Activated naive CD4-positive, alpha-beta T cell treated with anti-CD3 and anti-CD28 coated beads for 36 hours (primary cell): ENCODE data around the gene TARM1. TPM values are rescaled to one million over a fixed set of nuclear protein-coding genes. Genes with fewer than 3 reads are reported as not detected.

Source experiments
- CTCF ChIA-PET: fragments of 350-600 bp; sonication (Branson Sonifier 250); formaldehyde crosslinking; loops from one replicate; lab custom pipeline; 2021; ENCODE audit warnings: antibody characterized with exemption; lab: Charles Lee
- DNase-seq: peaks from one replicate; pipeline ENCODE4 v3.0.0-alpha.2; 2020
- H3K27ac Mint-ChIP-seq: one replicate; pipeline ENCODE4 v1.8.0; 2021; ENCODE audit warnings: mild to moderate bottlenecking, mixed read lengths
- H3K27me3 Mint-ChIP-seq: one replicate; pipeline ENCODE4 v1.8.0; 2021; ENCODE audit warnings: low read depth, mixed read lengths
- H3K36me3 Mint-ChIP-seq: one replicate; pipeline ENCODE4 v1.8.0; 2021; ENCODE audit warnings: low read depth, mixed read lengths
- H3K4me1 Mint-ChIP-seq: one replicate; pipeline ENCODE4 v1.8.0; 2021; ENCODE audit warnings: low read depth, mixed read lengths
- H3K4me3 Mint-ChIP-seq: one replicate; pipeline ENCODE4 v1.8.0; 2021; ENCODE audit warnings: mild to moderate bottlenecking, moderate library complexity, mixed read lengths
- H3K9me3 Mint-ChIP-seq: one replicate; pipeline ENCODE4 v1.8.0; 2021; ENCODE audit warnings: mixed read lengths
- intact Hi-C: fragments of 100-400 bp; cut with micrococcal nuclease; formaldehyde crosslinking; loops from one replicate; pipeline ENCODE4 v1.15.1; 2023
- total RNA-seq, 2 experiments: library from RNA; stranded (reverse); gene quantifications; one replicate each; pipeline ENCODE4 v1.2.3, GENCODE V29; 2021

Gene TARM1
- total RNA-seq, 2 experiments from 2014 or later: not detected

- intact Hi-C loops: loop anchor here (5.0 kb wide), 1 partner anchor 825 kb away; no protein-coding TSS in a partner anchor
- DNase-seq: no peak
- peaks cover 39% of the 10 kb centered on the region for H3K27me3 Mint-ChIP-seq
- no peak overlapping the region for H3K4me3 Mint-ChIP-seq
- H3K36me3 Mint-ChIP-seq: no peaks in the 10 kb centered on the region
- H3K4me1 Mint-ChIP-seq: peaks cover 2% of the 10 kb centered on the region
- no peak overlapping the region for H3K27ac Mint-ChIP-seq
- CTCF ChIA-PET: no interaction called here
- H3K9me3 Mint-ChIP-seq: no peaks in the 10 kb centered on the region
Measured at GRCh38 chr19:54021932-54022331, 59.2 kb downstream of the TARM1 start.

GRCh38 chr19:54021363-54021762 lies 59.8 kb downstream of the TARM1 start:
- DNase-seq: no peak
- Mint-ChIP-seq H3K4me3 (no peak overlapping the region), H3K36me3 (no peaks in the 10 kb centered on the region), H3K27me3 (peaks cover 38% of the 10 kb centered on the region), H3K4me1 (peaks cover 2% of the 10 kb centered on the region), H3K27ac (no peak overlapping the region), H3K9me3 (no peaks in the 10 kb centered on the region)
- intact Hi-C loops: loop anchor here (5.0 kb wide), 1 partner anchor 824 kb away; no protein-coding TSS in a partner anchor
- CTCF ChIA-PET: interaction anchor here (0.7 kb wide), 1 partner anchor 70 kb away, joined by 3 read pairs; no protein-coding TSS in a partner anchor

Other genes starting within 250 kb of the TARM1 start
- 10 to 100 TPM; 13.6 to 13.9 TPM for gene MYADM, start 213.5 kb downstream of the TARM1 start, total RNA-seq
- gene PRKCG, start 199.2 kb downstream of the TARM1 start, total RNA-seq: not detected
- not detected for gene CACNG7, start 172.1 kb downstream of the TARM1 start, total RNA-seq
- not detected for gene CACNG8, start 118.4 kb downstream of the TARM1 start, total RNA-seq
- not detected for gene CACNG6, start 89.7 kb downstream of the TARM1 start, total RNA-seq
- gene VSTM1, start 17.5 kb downstream of the TARM1 start, total RNA-seq: not detected
- under 1 TPM; 0.17 to 0.36 TPM for gene OSCAR, start 19.4 kb upstream of the TARM1 start, total RNA-seq
- gene NDUFA3, start 21.5 kb upstream of the TARM1 start, total RNA-seq: 100 to 1,000 TPM; 110 to 120 TPM
- 10 to 100 TPM; 17.0 to 17.3 TPM for gene TFPT, start 34.3 kb upstream of the TARM1 start, total RNA-seq
- gene PRPF31, start 34.4 kb upstream of the TARM1 start, total RNA-seq: 10 to 100 TPM; 67.5 to 71.8 TPM
- 10 to 100 TPM; 50.4 to 58.3 TPM for gene CNOT3, start 56.4 kb upstream of the TARM1 start, total RNA-seq
- gene LENG1, start 78.4 kb upstream of the TARM1 start, total RNA-seq: 1 to 10 TPM; 4.7 to 5.6 TPM
- gene TMC4, start 91.8 kb upstream of the TARM1 start, total RNA-seq: under 1 TPM in 1 of 2 experiments, not detected in 1; 0.24 TPM
- 10 to 100 TPM; 33.7 to 36.1 TPM for gene MBOAT7, start 108.2 kb upstream of the TARM1 start, total RNA-seq
- 1 to 10 TPM; 8.0 to 8.5 TPM for gene TSEN34, start 109.9 kb upstream of the TARM1 start, total RNA-seq
- 1,000 to 10,000 TPM; 1,883 to 1,912 TPM for gene RPS9, start 119.5 kb upstream of the TARM1 start, total RNA-seq
- gene LILRB3, start 141.6 kb upstream of the TARM1 start, total RNA-seq: not detected
- gene LILRA6, start 161.4 kb upstream of the TARM1 start, total RNA-seq: not detected
- gene LILRB5, start 175.9 kb upstream of the TARM1 start, total RNA-seq: not detected
- not detected for gene LILRB2, start 199.7 kb upstream of the TARM1 start, total RNA-seq
- not detected for gene LILRA5, start 231.8 kb upstream of the TARM1 start, total RNA-seq